ENCODE measurements around the gene SPINK7.

The SPINK7 gene

GRCh38 chr5:148343603-148344487 lies 31.6 kb downstream of the SPINK7 start:
- peak; percentile 82 for DNase-seq

GRCh38 chr5:148347706-148348105 lies 35.5 kb downstream of the SPINK7 start:
- no peak for DNase-seq

- no peak for DNase-seq
Measured at GRCh38 chr5:148352696-148353095, 40.5 kb downstream of the SPINK7 start.

DNA sequence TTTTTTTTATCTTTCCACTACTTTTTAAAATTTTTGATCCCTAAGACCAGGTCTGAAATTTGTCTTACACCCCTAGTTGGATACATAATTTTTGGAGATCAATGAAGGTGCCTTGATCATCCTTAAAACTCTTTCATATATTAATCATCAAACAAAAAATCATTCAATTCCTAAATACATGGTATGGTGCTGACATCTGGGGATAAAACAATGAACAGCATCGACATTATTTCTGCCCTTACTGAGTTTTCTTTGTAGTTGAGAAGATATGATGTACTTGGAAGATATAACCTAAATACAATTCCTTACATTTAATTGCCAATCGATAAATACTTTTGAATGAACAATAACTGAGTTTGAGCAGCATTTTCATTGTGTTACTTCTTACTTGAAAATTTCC lies 41.4 kb downstream of the SPINK7 start:
- DNase-seq, result peak; percentile 35

DNA sequence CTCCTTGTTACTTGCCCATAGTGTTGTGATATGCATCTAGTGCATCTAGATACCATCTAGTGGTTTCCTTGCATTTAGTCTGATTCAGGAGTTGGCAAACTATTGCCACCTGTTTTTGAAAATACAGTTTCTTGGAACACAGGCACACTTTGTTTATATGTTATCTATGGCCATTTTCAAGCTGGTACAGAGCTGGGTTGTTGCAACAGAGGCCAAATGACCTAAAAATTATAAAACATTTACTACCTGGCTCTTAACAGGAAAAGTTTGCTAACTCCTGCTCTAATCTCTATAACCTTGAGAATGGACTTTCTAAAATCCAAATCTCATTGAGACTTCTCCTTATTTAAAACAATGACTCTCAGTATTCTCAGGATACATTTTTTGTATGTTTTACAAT lies 52.1 kb downstream of the SPINK7 start:
- no peak for DNase-seq
